Spleen (tissue), 7 donors: Measurements from ENCODE around the gene SH3BGRL2.

Experiments
- CTCF ChIP-seq, 11 experiments: fragments of 200-600 bp in 7 of 11; fragments of 450-650 bp in 4 of 11; sonication (generic) in 4 of 11; IDR thresholded peaks in 8 of 11; conservative IDR thresholded peaks in 3 of 11; 1 replicate in 7 of 11; 2 replicates in 4 of 11; pipeline versions ENCODE4 v1.4.0 to v1.8.0; 2016 to 2021; ENCODE audit warnings: antibody characterized with exemption in 11 of 11, inconsistent platforms in 4 of 11, mild to moderate bottlenecking in 1 of 11
- POLR2A ChIP-seq, 3 donors: fragments of 450-650 bp; IDR thresholded peaks; one replicate each; pipeline ENCODE4 v1.5.1; 2017; ENCODE audit warnings: antibody characterized with exemption in 3 of 3, mild to moderate bottlenecking in 1 of 3
- donor health status: DM: no; HTN: no; CAD: no; lungs with moderate emphysema.
- donor health status: DM: no; HTN: no; CAD: no.
- donor health status: DM: no; HTN: no; CAD: no.

GRCh38 chr6:79622364-79622763 lies 8.8 kb upstream of the SH3BGRL2 start:
- TF ChIP-seq CTCF (IDR thresholded peaks at IDR 0.05 in 8 of 11, conservative IDR thresholded peaks at IDR 0.05 in 3 of 11) (no peak), POLR2A (IDR thresholded peaks at IDR 0.05) (no peak)
